HG03060 (cell line): ENCODE data around the gene CES3.
"Not testable (repeated sequence)": the region's sequence is repeated elsewhere in the genome, so short reads cannot be mapped to it uniquely, and the experiment has no call there.

ENCODE experiments used
- ATAC-seq: cut with Tn5 transposase; IDR thresholded peaks from one replicate; pipeline ENCODE4 v1.9.1; 2021; ENCODE audit warnings: low read depth, moderate number of reproducible peaks; ENCODE audit not compliant: unreplicated experiment

CES3 gene

DNA sequence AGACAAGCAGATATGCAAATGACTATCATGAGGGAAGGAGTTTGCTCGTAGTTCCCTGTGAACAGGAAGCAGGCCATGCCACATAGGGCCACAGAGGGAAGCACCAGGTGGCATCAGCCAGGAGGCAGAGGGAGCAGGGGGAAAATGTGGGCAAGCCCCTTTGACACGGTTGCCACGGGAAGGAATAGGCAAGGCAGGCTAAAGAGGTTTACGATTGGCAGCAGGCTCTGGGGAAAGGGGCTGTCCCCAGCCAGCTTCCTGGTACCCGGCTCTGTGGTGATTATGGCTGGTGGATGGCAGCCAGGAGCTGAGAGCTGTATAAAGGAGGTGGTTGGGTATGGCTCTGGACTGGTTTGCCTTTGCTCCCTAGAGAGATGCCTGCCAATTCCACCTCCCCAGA, 848 bp downstream of the CES3 start:
- no peak for ATAC-seq

DNA sequence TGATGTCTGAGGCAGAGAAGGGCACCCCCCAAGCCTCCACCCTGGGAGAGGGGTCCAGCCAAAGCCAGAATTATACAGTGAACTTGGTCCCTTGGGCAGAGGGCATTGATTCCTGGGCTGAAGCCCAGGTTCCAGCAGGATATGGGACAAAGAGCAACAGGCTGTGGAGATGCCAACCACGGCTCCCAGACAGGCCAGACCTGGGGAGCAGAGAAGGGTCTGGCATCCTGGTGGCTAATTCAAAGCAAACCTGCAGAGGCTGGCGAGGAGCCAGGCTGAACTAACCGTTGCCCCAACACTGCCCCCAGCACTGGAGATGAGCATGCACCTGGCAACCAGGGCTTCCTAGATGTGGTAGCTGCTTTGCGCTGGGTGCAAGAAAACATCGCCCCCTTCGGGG, 3.0 kb downstream of the CES3 start:
- ATAC-seq, result no peak

DNA sequence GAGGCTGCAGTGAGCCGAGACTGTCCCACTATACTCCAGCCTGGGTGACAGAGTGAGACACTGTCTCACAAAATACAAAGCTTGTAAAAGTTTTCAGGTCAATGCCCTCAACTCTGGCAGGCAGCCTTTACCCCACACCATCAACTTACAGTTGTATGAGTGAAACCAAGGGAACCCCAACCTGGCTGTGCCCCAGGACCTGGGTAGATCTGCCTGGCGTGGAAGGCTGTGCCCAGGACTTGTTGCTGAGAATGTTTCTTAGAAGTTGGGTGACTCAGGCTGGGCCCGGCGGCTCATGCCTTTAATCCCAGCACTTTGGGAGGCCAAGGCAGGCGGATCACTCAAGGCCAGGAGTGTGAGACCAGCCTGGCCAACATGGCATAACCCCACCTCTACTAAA, 7.8 kb downstream of the CES3 start:
- ATAC-seq, result no peak

DNA sequence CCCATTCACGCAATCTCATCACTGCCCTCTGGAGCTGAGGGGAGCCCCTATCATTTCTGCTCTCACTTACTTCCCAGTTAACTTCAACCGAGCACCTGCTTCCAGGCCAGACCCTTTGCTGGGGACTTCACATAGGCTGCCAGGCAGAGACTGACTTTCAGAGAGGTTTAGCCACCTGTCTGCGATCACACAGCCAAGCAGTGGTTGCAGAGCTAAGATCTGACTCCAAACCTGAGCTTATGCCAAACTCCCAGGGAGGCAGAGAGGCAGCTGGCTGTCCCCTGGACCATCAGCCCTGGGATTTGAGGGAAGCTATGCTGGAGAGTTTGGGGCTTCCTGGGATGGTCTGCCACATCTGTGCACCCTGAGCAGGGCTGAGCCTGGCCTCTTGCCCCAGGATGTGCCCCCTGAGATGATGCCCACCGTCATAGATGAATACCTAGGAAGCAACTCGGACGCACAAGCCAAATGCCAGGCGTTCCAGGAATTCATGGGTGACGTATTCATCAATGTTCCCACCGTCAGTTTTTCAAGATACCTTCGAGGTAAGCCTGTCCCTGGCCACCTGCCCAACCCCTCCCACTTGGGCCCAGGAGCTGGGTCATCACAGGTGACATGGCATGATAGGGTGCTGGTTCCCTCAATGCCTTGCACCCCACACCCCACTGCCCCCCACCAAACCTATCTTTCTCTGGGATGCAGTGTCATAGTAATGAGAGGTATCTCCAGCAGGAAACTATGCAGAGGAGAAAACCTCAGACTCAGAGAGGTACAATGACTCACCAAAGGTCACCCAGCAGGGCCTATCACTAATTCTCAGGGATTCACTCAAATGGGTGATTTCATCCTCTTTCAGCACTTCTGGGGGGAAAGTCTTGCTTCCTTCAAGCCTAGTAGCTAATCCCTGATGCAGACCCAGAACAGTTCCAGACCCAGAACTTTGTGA, 10.0 kb downstream of the CES3 start:
- no peak for ATAC-seq

DNA sequence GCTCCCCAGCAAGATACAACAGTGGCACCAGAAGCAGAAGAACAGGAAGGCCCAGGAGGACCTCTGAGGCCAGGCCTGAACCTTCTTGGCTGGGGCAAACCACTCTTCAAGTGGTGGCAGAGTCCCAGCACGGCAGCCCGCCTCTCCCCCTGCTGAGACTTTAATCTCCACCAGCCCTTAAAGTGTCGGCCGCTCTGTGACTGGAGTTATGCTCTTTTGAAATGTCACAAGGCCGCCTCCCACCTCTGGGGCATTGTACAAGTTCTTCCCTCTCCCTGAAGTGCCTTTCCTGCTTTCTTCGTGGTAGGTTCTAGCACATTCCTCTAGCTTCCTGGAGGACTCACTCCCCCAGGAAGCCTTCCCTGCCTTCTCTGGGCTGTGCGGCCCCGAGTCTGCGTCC, 11.9 kb downstream of the CES3 start:
- ATAC-seq, result no peak

DNA sequence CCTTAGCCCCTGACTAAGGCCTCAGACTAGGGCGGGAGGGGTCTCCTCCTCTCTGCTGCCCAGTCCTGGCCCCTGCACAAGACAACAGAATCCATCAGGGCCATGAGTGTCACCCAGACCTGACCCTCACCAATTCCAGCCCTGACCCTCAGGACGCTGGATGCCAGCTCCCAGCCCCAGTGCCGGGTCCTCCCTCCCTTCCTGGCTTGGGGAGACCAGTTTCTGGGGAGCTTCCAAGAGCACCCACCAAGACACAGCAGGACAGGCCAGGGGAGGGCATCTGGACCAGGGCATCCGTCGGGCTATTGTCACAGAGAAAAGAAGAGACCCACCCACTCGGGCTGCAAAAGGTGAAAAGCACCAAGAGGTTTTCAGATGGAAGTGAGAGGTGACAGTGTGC, 12.7 kb downstream of the CES3 start:
- ATAC-seq, result no peak

DNA sequence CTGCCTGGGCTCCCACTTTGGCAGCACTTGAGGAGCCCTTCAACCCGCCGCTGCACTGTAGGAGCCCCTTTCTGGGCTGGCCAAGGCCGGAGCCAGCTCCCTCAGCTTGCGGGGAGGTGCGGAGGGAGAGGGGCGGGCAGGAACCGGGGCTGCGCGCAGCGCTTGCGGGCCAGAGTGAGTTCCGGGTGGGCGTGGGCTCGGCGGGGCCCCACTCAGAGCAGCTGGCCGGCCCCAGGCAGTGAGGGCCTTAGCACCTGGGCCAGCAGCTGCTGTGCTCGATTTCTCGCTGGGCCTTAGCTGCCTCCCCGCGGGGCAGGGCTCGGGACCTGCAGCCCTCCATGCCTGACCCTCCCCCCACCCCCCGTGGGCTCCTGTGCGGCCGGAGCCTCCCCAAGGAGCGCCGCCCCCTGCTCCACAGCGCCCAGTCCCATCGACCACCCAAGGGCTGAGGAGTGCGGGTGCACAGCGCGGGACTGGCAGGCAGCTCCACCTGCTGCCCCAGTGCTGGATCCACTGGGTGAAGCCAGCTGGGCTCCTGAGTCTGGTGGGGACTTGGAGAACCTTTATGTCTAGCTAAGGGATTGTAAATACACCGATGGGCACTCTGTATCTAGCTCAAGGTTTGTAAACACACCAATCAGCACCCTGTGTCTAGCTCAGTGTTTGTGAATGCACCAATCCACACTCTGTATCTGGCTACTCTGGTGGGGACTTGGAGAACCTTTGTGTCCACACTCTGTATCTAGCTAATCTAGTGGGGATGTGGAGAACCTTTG, 13.3 kb downstream of the CES3 start:
- not testable (repeated sequence) for ATAC-seq

DNA sequence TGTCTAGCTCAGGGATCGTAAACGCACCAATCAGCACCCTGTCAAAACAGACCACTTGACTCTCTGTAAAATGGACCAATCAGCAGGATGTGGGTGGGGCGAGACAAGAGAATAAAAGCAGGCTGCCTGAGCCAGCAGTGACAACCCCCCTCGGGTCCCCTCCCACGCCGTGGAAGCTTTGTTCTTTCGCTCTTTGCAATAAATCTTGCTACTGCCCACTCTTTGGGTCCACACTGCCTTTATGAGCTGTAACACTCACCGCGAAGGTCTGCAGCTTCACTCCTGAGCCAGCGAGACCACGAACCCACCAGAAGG, 13.8 kb downstream of the CES3 start:
- not testable (repeated sequence) for ATAC-seq

DNA sequence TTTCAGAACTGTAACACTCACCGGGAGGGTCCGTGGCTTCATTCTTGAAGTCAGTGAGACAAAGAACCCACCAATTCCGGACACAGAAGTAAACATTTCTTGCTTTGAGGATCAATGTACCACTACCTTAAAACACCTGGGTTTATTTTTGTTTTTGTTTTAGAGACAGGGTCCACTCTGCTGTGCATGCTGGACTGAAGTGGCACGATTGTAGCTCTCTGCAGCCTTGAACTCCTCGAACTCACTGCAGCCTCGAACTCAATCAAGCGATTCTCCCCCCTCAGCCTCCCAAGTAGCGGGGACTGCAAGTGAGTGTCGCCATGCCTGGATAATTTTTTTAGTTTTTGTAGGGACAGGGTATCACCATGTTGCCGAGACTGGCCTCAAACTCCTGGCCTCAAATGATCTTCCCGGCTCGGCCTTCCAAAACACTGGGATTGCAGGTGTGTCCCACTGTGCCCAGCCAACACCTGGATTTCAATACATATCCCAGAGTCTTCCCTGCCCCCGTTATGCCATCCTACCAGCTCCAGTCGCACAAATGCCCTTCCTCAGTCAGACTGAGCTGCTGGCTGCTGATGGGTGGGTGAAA, 14.3 kb downstream of the CES3 start:
- no peak for ATAC-seq

DNA sequence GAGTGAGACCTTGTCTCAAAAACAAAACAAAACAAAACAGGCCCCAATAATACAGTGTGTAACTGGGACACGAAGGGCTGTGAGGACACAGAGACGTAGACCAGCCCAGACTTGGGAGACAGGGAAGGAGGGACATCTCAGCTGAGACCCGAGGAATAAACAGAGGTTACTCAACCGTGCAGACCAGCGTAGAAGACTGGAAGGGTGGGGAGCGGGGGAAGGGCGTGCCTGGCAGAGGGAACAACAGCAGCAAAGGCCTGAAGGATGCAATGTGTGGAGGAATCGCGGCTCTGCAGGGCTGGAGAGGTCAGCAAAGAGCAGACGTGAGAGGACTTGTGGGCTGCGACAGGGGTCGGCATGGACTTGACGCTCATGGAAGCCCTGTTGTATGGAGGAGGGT, 15.7 kb downstream of the CES3 start:
- ATAC-seq, result no peak

DNA sequence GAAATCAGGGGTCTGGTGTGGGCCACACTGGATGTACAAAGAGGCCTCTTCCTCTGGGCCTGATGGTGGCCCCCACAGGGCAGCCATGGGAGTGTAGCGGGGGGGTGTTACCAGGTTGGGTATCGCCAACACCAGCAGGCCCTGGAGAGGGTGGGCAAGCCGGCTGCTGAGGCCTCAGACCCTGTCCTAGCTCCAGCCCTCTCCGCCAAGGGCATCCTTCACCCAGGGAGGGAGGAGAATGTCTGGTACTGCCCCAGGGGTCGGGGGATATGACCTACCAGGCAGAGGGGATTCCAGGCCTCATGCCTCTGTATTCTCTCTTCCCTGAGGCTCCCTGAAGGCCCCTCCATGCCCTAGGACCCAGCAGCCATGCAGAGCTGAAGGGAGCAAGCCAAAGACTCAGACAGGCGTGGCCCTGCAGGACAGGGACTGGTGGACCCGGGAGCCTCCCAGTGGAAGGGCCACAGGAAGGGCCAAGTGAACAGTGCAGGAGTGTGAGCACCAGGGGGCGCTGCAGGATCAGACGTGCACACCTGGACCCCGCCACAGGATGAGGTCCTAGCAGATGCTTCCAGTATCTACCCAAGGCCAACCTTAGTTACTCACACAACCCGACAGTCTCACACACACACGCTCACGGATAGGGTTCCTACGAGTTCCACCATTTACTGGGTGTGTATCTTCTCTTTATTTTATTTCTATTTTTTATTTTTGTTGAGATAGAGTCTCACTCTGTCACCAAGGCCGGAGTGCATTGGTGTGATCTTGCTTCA, 16.5 kb downstream of the CES3 start:
- no peak for ATAC-seq

DNA sequence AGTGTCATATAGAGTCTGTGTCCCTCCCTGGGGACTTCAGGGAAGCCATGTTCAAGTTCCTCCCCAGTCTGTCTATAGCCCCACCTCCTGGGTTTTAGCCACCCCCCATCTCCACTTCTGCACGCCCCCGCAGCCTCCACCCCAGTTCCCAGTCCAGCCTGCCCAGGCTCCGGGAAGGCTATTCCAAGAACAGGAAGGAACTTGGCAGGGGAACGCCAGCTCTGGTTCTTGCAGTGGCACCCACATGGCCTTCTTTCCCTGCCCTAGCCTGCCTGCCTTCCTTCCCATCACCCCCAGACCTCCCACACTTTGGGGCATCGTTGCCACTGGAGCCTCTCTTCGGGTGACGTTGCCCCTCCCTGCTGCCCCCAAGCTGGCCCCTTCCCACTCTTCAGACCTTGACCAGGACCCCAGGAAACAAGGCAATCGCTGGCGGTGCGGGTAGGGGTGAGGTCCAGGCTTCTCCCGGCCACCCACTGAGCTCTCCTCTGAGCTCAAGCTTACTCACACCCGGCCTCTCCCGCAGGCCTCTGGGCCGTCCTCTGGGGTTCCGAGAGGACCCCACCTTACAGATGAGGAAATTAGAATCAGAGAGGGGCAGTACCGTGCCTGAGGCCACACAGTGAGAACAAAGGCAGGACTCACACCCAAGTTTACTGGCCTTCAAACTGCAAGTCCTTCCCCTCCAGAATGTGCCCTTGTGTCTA, 18.1 kb downstream of the CES3 start:
- no peak for ATAC-seq

DNA sequence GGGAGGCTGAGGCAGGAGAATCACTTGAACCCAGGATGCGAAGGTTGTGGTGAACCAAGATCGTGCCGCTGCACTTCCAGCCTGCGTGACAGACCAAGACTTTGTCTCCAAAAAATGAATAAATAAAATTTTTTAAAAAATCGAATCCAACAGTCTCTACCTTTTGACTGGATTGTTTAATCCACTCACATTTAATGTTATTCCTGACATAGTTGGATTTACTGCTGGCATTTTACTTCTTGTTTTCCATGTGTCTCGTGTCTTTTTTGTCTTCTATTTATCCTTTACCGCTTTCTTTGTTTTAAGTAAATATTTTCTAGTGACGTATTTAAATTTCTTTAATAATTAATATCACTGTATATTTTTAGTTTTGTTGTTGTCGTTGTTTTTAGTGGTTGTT, 22.0 kb downstream of the CES3 start:
- no peak for ATAC-seq

DNA sequence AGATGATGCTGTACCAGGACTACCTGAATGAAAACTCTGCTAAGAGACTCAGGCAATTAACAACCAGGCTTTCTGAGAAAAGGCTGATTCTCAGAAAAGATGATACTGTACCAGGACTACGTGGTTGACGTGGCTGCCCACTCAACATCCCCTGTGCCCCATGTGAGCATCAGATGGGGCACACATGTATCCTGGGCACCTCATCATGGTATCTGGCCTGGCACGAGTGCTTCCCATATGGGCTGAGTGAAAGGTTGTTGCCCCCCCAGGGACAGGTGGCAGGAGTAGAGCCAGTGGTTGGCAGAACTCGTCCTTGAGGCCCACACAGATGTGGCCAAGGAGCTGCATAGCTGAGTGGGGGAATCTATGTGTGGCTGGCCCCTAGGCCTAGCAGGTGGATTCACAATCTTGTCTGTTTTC, 23.8 kb downstream of the CES3 start:
- no peak for ATAC-seq

DNA sequence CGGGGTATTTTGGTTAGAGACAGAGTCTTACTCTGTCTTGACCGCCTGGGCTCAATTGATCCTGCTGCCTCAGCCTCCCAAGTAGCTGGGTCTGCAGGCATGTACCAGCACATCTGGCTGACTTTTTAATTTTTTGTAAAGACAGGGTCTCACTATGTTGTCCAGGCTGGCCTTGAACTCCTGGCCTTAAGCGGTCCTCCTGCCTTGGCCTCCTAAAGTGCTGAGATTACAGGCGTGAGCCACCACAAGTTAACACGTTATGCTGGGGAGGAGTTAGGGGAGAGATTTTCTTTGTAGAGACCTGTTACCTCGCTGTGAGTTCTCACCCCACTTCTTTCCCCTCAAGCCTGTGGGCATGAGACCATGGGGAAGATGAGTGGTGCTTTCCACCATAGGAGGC, 25.5 kb downstream of the CES3 start:
- ATAC-seq, result no peak

DNA sequence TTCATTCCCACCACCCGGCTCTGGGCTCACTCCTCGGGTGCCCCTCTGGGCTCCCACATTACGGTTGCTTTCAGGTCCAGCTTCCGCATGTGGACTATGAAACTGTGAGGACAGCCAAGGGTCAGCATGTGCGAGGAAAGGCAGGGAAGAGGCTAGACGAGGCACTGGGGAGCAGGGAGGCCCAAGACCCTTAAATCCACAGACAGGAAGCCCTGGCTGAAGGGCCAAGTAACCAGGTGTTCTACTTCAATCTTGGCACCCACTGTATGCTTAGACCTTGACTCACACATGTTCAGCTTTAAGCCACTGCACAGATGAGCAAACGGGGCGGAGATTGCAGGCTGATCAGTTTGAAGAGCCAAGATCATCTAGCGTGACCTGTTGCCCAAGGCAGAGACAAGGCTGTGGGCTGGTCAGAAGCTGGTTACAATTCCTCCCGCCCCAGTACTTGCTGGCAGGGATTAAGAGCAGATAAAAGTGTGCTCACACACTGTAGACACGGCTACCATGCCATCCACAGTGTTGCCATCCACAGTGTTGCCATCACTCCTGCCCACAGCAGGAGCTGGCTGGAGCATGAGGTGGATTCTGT, 27.2 kb downstream of the CES3 start, which contains the start of gene CES4A:
Gene CES4A (plus strand): TSS at position 393 of the 592 bp plus-strand sequence. CDS start 184 bp downstream, at position 577.
- no peak for ATAC-seq

DNA sequence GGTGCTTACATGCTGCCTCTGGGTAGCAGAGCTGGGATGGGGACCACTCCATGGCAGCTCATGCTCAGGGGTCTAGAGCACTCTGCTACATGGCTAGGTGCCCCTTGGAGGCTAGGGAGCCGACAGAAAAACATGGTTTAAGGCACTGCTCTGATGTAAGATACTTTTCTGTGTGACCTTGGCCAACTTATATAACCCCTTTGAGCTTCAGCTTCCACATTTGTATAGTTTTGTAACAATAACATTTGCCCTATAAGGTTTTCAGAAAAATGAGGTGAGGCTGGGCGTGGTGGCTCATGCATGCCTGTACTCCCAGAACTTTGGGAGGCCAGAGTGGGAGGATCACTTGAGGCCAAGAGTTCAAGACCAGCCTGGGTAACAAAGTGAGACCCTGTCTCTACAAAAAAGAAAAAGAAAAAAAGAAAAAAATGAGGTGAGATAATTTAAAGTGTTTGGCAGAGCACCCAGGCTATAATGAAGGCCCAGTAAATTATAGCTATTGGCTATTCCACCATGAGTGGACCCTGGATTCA, 30.5 kb downstream of the CES3 start:
- ATAC-seq, result no peak

DNA sequence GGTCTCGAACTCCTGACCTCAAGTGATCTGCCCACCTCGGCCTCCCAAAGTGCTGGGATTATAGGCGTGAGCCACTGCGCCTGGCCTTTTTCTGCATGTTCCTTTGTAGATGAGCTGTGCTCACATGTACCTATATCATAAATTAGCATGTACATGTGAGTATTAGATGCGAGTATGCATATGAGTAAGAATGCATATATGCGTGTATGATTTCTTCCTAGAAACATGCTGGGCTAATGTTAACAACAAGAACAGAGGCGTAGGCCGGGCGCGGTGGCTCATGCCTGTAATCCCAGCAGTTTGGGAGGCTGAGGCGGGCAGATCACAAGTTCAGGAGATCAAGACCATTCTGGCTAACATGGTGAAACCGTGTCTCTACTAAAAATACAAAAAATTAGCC, 32.5 kb downstream of the CES3 start:
- not testable (repeated sequence) for ATAC-seq

DNA sequence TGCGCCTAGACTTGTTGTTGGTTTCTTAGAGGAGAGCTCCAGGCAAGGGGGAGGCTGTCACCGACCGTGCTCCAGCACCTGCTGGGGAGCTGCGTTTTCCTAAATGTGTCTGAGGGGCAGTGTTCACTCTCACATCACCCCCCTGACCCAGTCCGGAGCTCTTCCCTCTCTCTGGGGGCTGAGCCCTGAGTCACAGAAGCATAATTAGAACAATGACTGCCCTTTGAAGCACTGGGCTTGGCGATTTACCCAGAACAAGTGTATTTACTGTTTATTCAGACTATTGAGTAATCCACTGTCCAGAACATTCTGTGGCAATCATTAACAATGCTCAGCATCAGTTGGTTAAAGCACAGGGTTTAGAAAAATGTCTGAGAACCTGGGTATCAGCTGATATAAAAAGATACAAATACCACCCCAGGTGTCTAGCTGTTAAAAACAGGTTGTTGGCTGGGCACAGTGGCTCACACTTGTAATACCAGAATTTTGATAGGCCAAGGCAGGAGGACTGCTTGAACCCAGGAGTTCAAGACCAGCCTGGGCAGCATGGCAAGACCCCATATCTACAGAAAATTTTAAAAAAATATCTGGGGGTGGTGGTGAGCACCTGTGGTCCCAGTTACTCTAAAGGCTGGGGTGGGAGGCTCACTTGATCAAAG, 35.4 kb downstream of the CES3 start:
- no peak for ATAC-seq
